A549 (cell line): ENCODE measurements around the gene FZD7. TPM values are rescaled to one million over a fixed set of nuclear protein-coding genes. Genes with fewer than 3 reads are reported as not detected.

Experiments used
- ATAC-seq, 2 experiments: fragments of 200-7000 bp in 1 of 2; fragments of >200 bp in 1 of 2; cut with Nextera tagmentation in 1 of 2; cut with Tn5 transposase in 1 of 2; 3 replicates each; pipeline versions ENCODE4 v1.8.0 to v1.9.1; 2018 to 2020; ENCODE audit warnings: mild to moderate bottlenecking in 1 of 2, moderate library complexity in 1 of 2
- CTCF ChIA-PET: fragments of 300-600 bp; sonication (Branson Sonifier 250); formaldehyde crosslinking; extraction: SDS; loops from one replicate; lab custom pipeline; 2021; ENCODE audit warnings: antibody characterized with exemption, inconsistent platforms; lab: Yijun Ruan, JAX
- POLR2A ChIA-PET: fragments of 350-600 bp; formaldehyde crosslinking; extraction: SDS; loops from one replicate; lab custom pipeline; 2021; ENCODE audit warnings: antibody characterized with exemption, inconsistent platforms; lab: Yijun Ruan, JAX
- DNase-seq, 2 experiments: peaks; one replicate each; pipeline versions ENCODE4 v3.0.0 to v3.0.0-alpha.2; 2011 to 2016; ENCODE audit warnings: low read depth in 1 of 2, low spot score in 1 of 2
- FAIRE-seq: peaks from 2 replicates; lab custom pipeline; 2011; peaks lifted over from hg19 to GRCh38; lab: Jason Lieb, UNC
- H3K27ac ChIP-seq, 2 experiments: fragments of >200 bp; sonication (Bioruptor Twin); formaldehyde crosslinking; 3 replicates each; pipeline ENCODE4 v1.5.1; 2016 to 2017
- H3K4me1 ChIP-seq: fragments of >200 bp; sonication (Bioruptor Twin); formaldehyde crosslinking; 3 replicates; pipeline ENCODE4 v1.6.1; 2016
- H3K4me2 ChIP-seq: fragments of >200 bp; sonication (Bioruptor Twin); formaldehyde crosslinking; 3 replicates; pipeline ENCODE4 v1.6.1; 2016
- H3K4me3 ChIP-seq: fragments of >200 bp; sonication (Bioruptor Twin); formaldehyde crosslinking; 3 replicates; pipeline ENCODE4 v1.5.1; 2016
- H3K9me3 ChIP-seq: fragments of >200 bp; sonication (Bioruptor Twin); formaldehyde crosslinking; 3 replicates; pipeline ENCODE4 v1.6.1; 2016
- BCL3 ChIP-seq: fragments of >200 bp; sonication (Bioruptor Twin); formaldehyde crosslinking; IDR thresholded peaks from 3 replicates; pipeline ENCODE4 v1.6.1; 2016
- CBX8 ChIP-seq: fragments of 200-600 bp; sonication (generic); IDR thresholded peaks from 2 replicates; pipeline ENCODE4 v1.6.1; 2016
- CHD2 ChIP-seq: fragments of 150-350 bp; IDR thresholded peaks from 2 replicates; pipeline ENCODE4 v1.6.1; 2014; ENCODE audit warnings: low read length; ENCODE audit not compliant: partially characterized antibody
- CTCF ChIP-seq: fragments of >200 bp; sonication (Bioruptor Twin); formaldehyde crosslinking; IDR thresholded peaks from 3 replicates; pipeline ENCODE4 v1.5.1; 2016
- EP300 ChIP-seq, 2 experiments: fragments of >200 bp; sonication (Bioruptor Twin); formaldehyde crosslinking; IDR thresholded peaks; 2 replicates in 1 of 2; 3 replicates in 1 of 2; pipeline ENCODE4 v1.6.1; 2016 to 2017
- FOSB ChIP-seq: fragments of 250-450 bp; sonication (Bioruptor Pico); IDR thresholded peaks from 2 replicates; pipeline ENCODE4 v1.5.0; 2020; ENCODE audit warnings: mild to moderate bottlenecking, moderate library complexity
- HEYL ChIP-seq: fragments of 250-450 bp; sonication (Bioruptor Pico); IDR thresholded peaks from 2 replicates; pipeline ENCODE4 v1.8.0; 2021; ENCODE audit warnings: mild to moderate bottlenecking, moderate library complexity
- HOXA7 ChIP-seq: fragments of 250-450 bp; sonication (Bioruptor Pico); IDR thresholded peaks from 2 replicates; pipeline ENCODE4 v1.5.0; 2020; ENCODE audit warnings: mild to moderate bottlenecking, moderate library complexity
- HOXB5 ChIP-seq: fragments of 250-450 bp; sonication (Bioruptor Pico); IDR thresholded peaks from 2 replicates; pipeline ENCODE4 v1.5.0; 2020; ENCODE audit warnings: mild to moderate bottlenecking, moderate library complexity
- KDM1A ChIP-seq: fragments of 200-600 bp; sonication (generic); IDR thresholded peaks from 2 replicates; pipeline ENCODE4 v1.6.1; 2016; ENCODE audit warnings: low read depth, mild to moderate bottlenecking
- MAX ChIP-seq: IDR thresholded peaks from 2 replicates; pipeline ENCODE4 v1.6.1; 2012
- MAZ ChIP-seq: fragments of 150-350 bp; IDR thresholded peaks from 2 replicates; pipeline ENCODE4 v1.6.1; 2014; ENCODE audit warnings: antibody characterized with exemption, low read depth, low read length, borderline replicate concordance
- NFE2L2 ChIP-seq: fragments of 150-350 bp; conservative IDR thresholded peaks from 2 replicates; pipeline ENCODE4 v1.6.1; 2014; ENCODE audit warnings: low read length
- NR3C1 ChIP-seq: fragments of >200 bp; sonication (Bioruptor Twin); formaldehyde crosslinking; IDR thresholded peaks from 3 replicates; pipeline ENCODE4 v1.6.1; 2017
- POLR2A ChIP-seq: IDR thresholded peaks from 2 replicates; pipeline ENCODE4 v1.6.1; 2012; ENCODE audit warnings: mild to moderate bottlenecking, low read length
- POLR2AphosphoS2 ChIP-seq: conservative IDR thresholded peaks from 2 replicates; pipeline ENCODE4 v1.6.1; 2012; ENCODE audit warnings: low read length, improper control_type of control experiment, inconsistent platforms
- RAD21 ChIP-seq, 2 experiments: fragments of >200 bp in 1 of 2; sonication (Bioruptor Twin) in 1 of 2; formaldehyde crosslinking in 1 of 2; IDR thresholded peaks in 1 of 2; conservative IDR thresholded peaks in 1 of 2; 2 replicates in 1 of 2; 3 replicates in 1 of 2; pipeline ENCODE4 v1.6.1; 2012 to 2018; ENCODE audit warnings: inconsistent platforms in 1 of 2
- RCOR1 ChIP-seq: fragments of 150-350 bp; IDR thresholded peaks from 2 replicates; pipeline ENCODE4 v1.6.1; 2014; ENCODE audit warnings: antibody characterized with exemption, low read length, low read depth
- RNF2 ChIP-seq: fragments of 200-600 bp; sonication (generic); IDR thresholded peaks from 2 replicates; pipeline ENCODE4 v1.6.1; 2016; ENCODE audit warnings: low read depth, mild to moderate bottlenecking, antibody characterized with exemption, moderate library complexity, borderline replicate concordance
- TP53 ChIP-seq: fragments of 250-450 bp; sonication (Bioruptor Pico); IDR thresholded peaks from 2 replicates; pipeline ENCODE4 v1.5.0; 2021; ENCODE audit warnings: mild to moderate bottlenecking, moderate library complexity
- ZC3H11A ChIP-seq: fragments of 450-650 bp; IDR thresholded peaks from 2 replicates; pipeline ENCODE4 v1.6.1; 2014; ENCODE audit warnings: antibody characterized with exemption, mild to moderate bottlenecking
- ZSCAN20 ChIP-seq: fragments of 250-450 bp; sonication (Bioruptor Pico); IDR thresholded peaks from 2 replicates; pipeline ENCODE4 v1.8.0; 2022; ENCODE audit warnings: mild to moderate bottlenecking, moderate library complexity
- WGBS: methylation state at CpG from one replicate; pipeline ENCODE4 v1.1.6; 2017; ENCODE audit errors: missing lambda C conversion rate; 5-methylcytosine and 5-hydroxymethylcytosine counted together
- polyA plus RNA-seq, 4 experiments: library from polyadenylated mRNA; depleted of rRNA in 3 of 4; stranded (reverse); fragments of >200 nt; fragmentation: RNase III in 1 of 4; extraction: RNeasy Plus Mini Kit Qiagen cat#74134 plus additional on column Dnase treatment in 1 of 4; gene quantifications; 2 replicates in 3 of 4; 3 replicates in 1 of 4; pipeline ENCODE4 v1.2.3, GENCODE V29; 2011 to 2017
- TF ChIP-seq, protein P1 (sequence below): IDR thresholded peaks from 2 replicates; pipeline ENCODE4 v1.6.1; 2012
- TF ChIP-seq, protein P2 (sequence below): fragments of 250-450 bp; sonication (Bioruptor Pico); IDR thresholded peaks from 2 replicates; pipeline ENCODE4 v1.5.0; 2020; ENCODE audit warnings: low read depth, mild to moderate bottlenecking, moderate library complexity
- TF ChIP-seq, protein P3 (sequence below): fragments of 150-350 bp; IDR thresholded peaks from 2 replicates; pipeline ENCODE4 v1.6.1; 2014; ENCODE audit warnings: low read depth, mild to moderate bottlenecking, low read length
- TF ChIP-seq, protein P4 (sequence below): IDR thresholded peaks from 2 replicates; pipeline ENCODE4 v1.6.1; 2012; ENCODE audit warnings: low read depth, borderline replicate concordance

FZD7 gene
- polyA plus RNA-seq, 2 of the 4 experiments (the other 2 are of a cell fraction): 5.3 to 6.7 TPM

- no peak overlapping the region for H3K27ac ChIP-seq
- H3K4me3 ChIP-seq: no peak overlapping the region
- no peaks in the 10 kb centered on the region for H3K4me1 ChIP-seq
- TF ChIP-seq, protein P1, sequence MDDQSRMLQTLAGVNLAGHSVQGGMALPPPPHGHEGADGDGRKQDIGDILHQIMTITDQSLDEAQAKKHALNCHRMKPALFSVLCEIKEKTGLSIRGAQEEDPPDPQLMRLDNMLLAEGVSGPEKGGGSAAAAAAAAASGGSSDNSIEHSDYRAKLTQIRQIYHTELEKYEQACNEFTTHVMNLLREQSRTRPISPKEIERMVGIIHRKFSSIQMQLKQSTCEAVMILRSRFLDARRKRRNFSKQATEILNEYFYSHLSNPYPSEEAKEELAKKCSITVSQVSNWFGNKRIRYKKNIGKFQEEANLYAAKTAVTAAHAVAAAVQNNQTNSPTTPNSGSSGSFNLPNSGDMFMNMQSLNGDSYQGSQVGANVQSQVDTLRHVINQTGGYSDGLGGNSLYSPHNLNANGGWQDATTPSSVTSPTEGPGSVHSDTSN: no peak
- no peak for TF ChIP-seq NR3C1
- no peak for TF ChIP-seq MAZ
- no peak for TF ChIP-seq TP53 (CRISPR knock-in tag)
- no peak for TF ChIP-seq HEYL (CRISPR knock-in tag)
- no peak for TF ChIP-seq BCL3
- no peak for TF ChIP-seq ZC3H11A
- no peak for TF ChIP-seq CBX8
- TF ChIP-seq CHD2: no peak
- no peak for TF ChIP-seq KDM1A
- no peak for TF ChIP-seq NFE2L2
- TF ChIP-seq EP300 (IDR thresholded peaks at IDR 0.05): no peak
- TF ChIP-seq, protein P2, sequence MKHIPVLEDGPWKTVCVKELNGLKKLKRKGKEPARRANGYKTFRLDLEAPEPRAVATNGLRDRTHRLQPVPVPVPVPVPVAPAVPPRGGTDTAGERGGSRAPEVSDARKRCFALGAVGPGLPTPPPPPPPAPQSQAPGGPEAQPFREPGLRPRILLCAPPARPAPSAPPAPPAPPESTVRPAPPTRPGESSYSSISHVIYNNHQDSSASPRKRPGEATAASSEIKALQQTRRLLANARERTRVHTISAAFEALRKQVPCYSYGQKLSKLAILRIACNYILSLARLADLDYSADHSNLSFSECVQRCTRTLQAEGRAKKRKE (CRISPR knock-in tag): no peak
- TF ChIP-seq MAX: no peak
- no peak for DNase-seq
- CTCF ChIA-PET: interaction anchor here (1.9 kb wide), 1 partner anchor 10 kb away, joined by 6 read pairs; no protein-coding TSS in a partner anchor
- 75% methylated on average over 9 of the region's 9 CpGs for WGBS
- H3K9me3 ChIP-seq: no peaks in the 10 kb centered on the region
- H3K4me2 ChIP-seq: no peak overlapping the region
- POLR2A ChIA-PET: no interaction called here
- no peak for ATAC-seq
- no peak for FAIRE-seq
Observed at GRCh38 chr2:202014759-202015211, 18.9 kb upstream of the FZD7 start.

GRCh38 chr2:202015471-202015870 lies 18.2 kb upstream of the FZD7 start:
- no peak for DNase-seq
- no peak overlapping the region for H3K4me3 ChIP-seq
- TF ChIP-seq CBX8: no peak
- no peak for TF ChIP-seq RCOR1
- no peak for TF ChIP-seq RAD21 (conservative IDR thresholded peaks at IDR 0.05 in 1 of 2, IDR thresholded peaks at IDR 0.05 in 1 of 2)
- no peak for TF ChIP-seq CTCF
- no peak for TF ChIP-seq POLR2AphosphoS2
- no peak for TF ChIP-seq RNF2
- TF ChIP-seq ZSCAN20: no peak
- no peak for TF ChIP-seq POLR2A
- no peak for TF ChIP-seq HEYL (CRISPR knock-in tag)
- no peak for TF ChIP-seq HOXA7 (CRISPR knock-in tag)
- no peak for TF ChIP-seq EP300 (IDR thresholded peaks at IDR 0.05)
- TF ChIP-seq, protein P3, sequence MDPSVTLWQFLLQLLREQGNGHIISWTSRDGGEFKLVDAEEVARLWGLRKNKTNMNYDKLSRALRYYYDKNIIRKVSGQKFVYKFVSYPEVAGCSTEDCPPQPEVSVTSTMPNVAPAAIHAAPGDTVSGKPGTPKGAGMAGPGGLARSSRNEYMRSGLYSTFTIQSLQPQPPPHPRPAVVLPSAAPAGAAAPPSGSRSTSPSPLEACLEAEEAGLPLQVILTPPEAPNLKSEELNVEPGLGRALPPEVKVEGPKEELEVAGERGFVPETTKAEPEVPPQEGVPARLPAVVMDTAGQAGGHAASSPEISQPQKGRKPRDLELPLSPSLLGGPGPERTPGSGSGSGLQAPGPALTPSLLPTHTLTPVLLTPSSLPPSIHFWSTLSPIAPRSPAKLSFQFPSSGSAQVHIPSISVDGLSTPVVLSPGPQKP: no peak
- TF ChIP-seq FOSB (CRISPR knock-in tag): no peak
- TF ChIP-seq, protein P4, sequence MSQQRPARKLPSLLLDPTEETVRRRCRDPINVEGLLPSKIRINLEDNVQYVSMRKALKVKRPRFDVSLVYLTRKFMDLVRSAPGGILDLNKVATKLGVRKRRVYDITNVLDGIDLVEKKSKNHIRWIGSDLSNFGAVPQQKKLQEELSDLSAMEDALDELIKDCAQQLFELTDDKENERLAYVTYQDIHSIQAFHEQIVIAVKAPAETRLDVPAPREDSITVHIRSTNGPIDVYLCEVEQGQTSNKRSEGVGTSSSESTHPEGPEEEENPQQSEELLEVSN: no peak
- no peak for TF ChIP-seq HOXB5 (CRISPR knock-in tag)
- TF ChIP-seq MAZ: no peak
- no peak overlapping the region for H3K27ac ChIP-seq
- POLR2A ChIA-PET: no interaction called here
- no peaks in the 10 kb centered on the region for H3K9me3 ChIP-seq
- 35% methylated on average over 3 of the region's 3 CpGs for WGBS
- FAIRE-seq: no peak
- H3K4me2 ChIP-seq: no peak overlapping the region
- H3K4me1 ChIP-seq: no peaks in the 10 kb centered on the region
- ATAC-seq: no peak
- CTCF ChIA-PET: no interaction called here
